ENCODE results near the gene NLRC5.
"Not testable (repeated sequence)": the region's sequence is repeated elsewhere in the genome, so short reads cannot be mapped to it uniquely, and the experiment has no call there.

The NLRC5 gene

GRCh38 chr16:57077714-57078113 lies 88.4 kb downstream of the NLRC5 start:
- no peak for DNase-seq (ENCODE audit: low spot score)

- no peak for DNase-seq (ENCODE audit: low spot score)
These were observed 92.4 kb downstream of the NLRC5 start for GRCh38 chr16:57081744-57082143.

GRCh38 chr16:57082664-57083063 lies 93.3 kb downstream of the NLRC5 start:
- DNase-seq (ENCODE audit: low spot score) = no peak

GRCh38 chr16:57083485-57084126 lies 94.2 kb downstream of the NLRC5 start:
- no peak for DNase-seq (ENCODE audit: low spot score)

- DNase-seq (ENCODE audit: low spot score) = peak; percentile 89
These were observed 95.0 kb downstream of the NLRC5 start for GRCh38 chr16:57084257-57084770.

GRCh38 chr16:57084996-57085395 lies 95.6 kb downstream of the NLRC5 start:
- DNase-seq (ENCODE audit: low spot score) = no peak

GRCh38 chr16:57087003-57087402 lies 97.6 kb downstream of the NLRC5 start:
- DNase-seq (ENCODE audit: low spot score) = no peak

- DNase-seq (ENCODE audit: low spot score) = no peak
These were observed 100.0 kb downstream of the NLRC5 start for GRCh38 chr16:57089406-57089805.

- DNase-seq (ENCODE audit: low spot score) = peak; percentile 56
These were observed 102.0 kb downstream of the NLRC5 start for GRCh38 chr16:57091200-57091974.

GRCh38 chr16:57091975-57092785 lies 102.8 kb downstream of the NLRC5 start, which contains the start of gene CPNE2:
Gene CPNE2 (plus strand): TSS chr16:57092583. CDS start chr16:57110743, 18,160 bp downstream.
- DNase-seq (ENCODE audit: low spot score) = peak; percentile 63

GRCh38 chr16:57092786-57093411 lies 103.5 kb downstream of the NLRC5 start:
- no peak for DNase-seq (ENCODE audit: low spot score)

- no peak for DNase-seq (ENCODE audit: low spot score)
These were observed 104.6 kb downstream of the NLRC5 start for GRCh38 chr16:57093666-57094564.

- DNase-seq (ENCODE audit: low spot score) = no peak
These were observed 105.6 kb downstream of the NLRC5 start for GRCh38 chr16:57094911-57095310.

- DNase-seq (ENCODE audit: low spot score) = no peak
These were observed 106.8 kb downstream of the NLRC5 start for GRCh38 chr16:57096192-57096591.

- DNase-seq (ENCODE audit: low spot score) = no peak
These were observed 107.4 kb downstream of the NLRC5 start for GRCh38 chr16:57096793-57097192.

- no peak for DNase-seq (ENCODE audit: low spot score)
These were observed 109.0 kb downstream of the NLRC5 start for GRCh38 chr16:57098188-57098841.

- DNase-seq (ENCODE audit: low spot score) = not testable (repeated sequence)
These were observed 110.6 kb downstream of the NLRC5 start for GRCh38 chr16:57099965-57100364.

- no peak for DNase-seq (ENCODE audit: low spot score)
These were observed 111.1 kb downstream of the NLRC5 start for GRCh38 chr16:57100445-57100844.

- no peak for DNase-seq (ENCODE audit: low spot score)
These were observed 113.8 kb downstream of the NLRC5 start for GRCh38 chr16:57102888-57103851.
